SK-N-SH (cell line): Measurements from ENCODE around the gene GALNT16. TPM values are rescaled to one million over a fixed set of nuclear protein-coding genes. Genes with fewer than 3 reads are reported as not detected.

Experiments used
- CTCF ChIA-PET: fragments of 300-600, 350-600 bp; formaldehyde crosslinking; extraction: SDS; loops from one replicate; lab custom pipeline; 2021; lab: Yijun Ruan, JAX
- POLR2A ChIA-PET: fragments of 350-600 bp; sonication (Branson Sonifier 250); formaldehyde crosslinking; extraction: SDS; loops from one replicate; lab custom pipeline; 2020; ENCODE audit warnings: antibody characterized with exemption, inconsistent platforms; lab: Yijun Ruan, JAX
- DNase-seq: peaks from one replicate; pipeline ENCODE4 v3.0.0; 2012
- H2AFZ ChIP-seq: fragments of 200-600 bp; sonication (generic); 2 replicates; pipeline ENCODE4 v1.8.1; 2016; ENCODE audit warnings: antibody characterized with exemption, mild to moderate bottlenecking, low read depth
- H3F3A ChIP-seq: fragments of 200-600 bp; sonication (generic); replicated peaks from 2 replicates; pipeline ENCODE3; 2016; ENCODE audit warnings: antibody characterized with exemption, mild to moderate bottlenecking; ENCODE audit not compliant: insufficient read depth
- H3K27ac ChIP-seq, 2 experiments: fragments of 200-500 bp in 1 of 2; fragments of 200-600 bp in 1 of 2; sonication (Bioruptor generic) in 1 of 2; sonication (generic), shearing (Covaris generic) in 1 of 2; 2 replicates each; pipeline versions ENCODE4 v1.5.1 to v1.6.1; 2014 to 2016; ENCODE audit warnings: low read depth in 2 of 2, inconsistent platforms in 1 of 2, low read length in 1 of 2, mild to moderate bottlenecking in 1 of 2, mixed read lengths in 1 of 2
- H3K27me3 ChIP-seq: fragments of 200-600 bp; sonication (generic), shearing (Covaris generic); 2 replicates; pipeline ENCODE4 v1.6.1; 2016; ENCODE audit warnings: mixed run types; ENCODE audit not compliant: insufficient read depth
- H3K36me3 ChIP-seq, 2 experiments: fragments of 200-500 bp in 1 of 2; fragments of 200-600 bp in 1 of 2; sonication (Bioruptor generic) in 1 of 2; sonication (generic) in 1 of 2; replicated peaks in 1 of 2; 2 replicates each; pipeline versions ENCODE3 to v1.5.1; 2014 to 2016; ENCODE audit warnings: low read length in 1 of 2, mild to moderate bottlenecking in 1 of 2; ENCODE audit not compliant: insufficient read depth in 2 of 2, control insufficient read depth in 1 of 2
- H3K4me1 ChIP-seq, 2 experiments: fragments of 200-500 bp in 1 of 2; fragments of 200-600 bp in 1 of 2; sonication (Bioruptor generic) in 1 of 2; sonication (generic), shearing (Covaris generic) in 1 of 2; 2 replicates each; pipeline versions ENCODE4 v1.5.1 to v1.6.1; 2014 to 2016; ENCODE audit warnings: low read depth in 1 of 2, low read length in 1 of 2, mixed run types in 1 of 2; ENCODE audit not compliant: insufficient read depth in 2 of 2, control insufficient read depth in 1 of 2
- H3K4me2 ChIP-seq: fragments of 200-600 bp; sonication (generic), shearing (Covaris generic); 2 replicates; pipeline ENCODE4 v1.6.1; 2017; ENCODE audit warnings: mixed run types
- H3K4me3 ChIP-seq, 2 experiments: fragments of 200-500 bp in 1 of 2; fragments of 200-600 bp in 1 of 2; sonication (Bioruptor generic) in 1 of 2; sonication (generic), shearing (Covaris generic) in 1 of 2; 2 replicates each; pipeline versions ENCODE4 v1.5.1 to v1.8.1; 2014 to 2016; ENCODE audit warnings: low read depth in 2 of 2, inconsistent platforms in 1 of 2, low read length in 1 of 2, mild to moderate bottlenecking in 1 of 2, mixed read lengths in 1 of 2, moderate library complexity in 1 of 2
- H3K79me2 ChIP-seq: fragments of 200-600 bp; sonication (generic); 2 replicates; pipeline ENCODE4 v1.8.1; 2017; ENCODE audit warnings: mild to moderate bottlenecking; ENCODE audit not compliant: insufficient read depth
- H3K9ac ChIP-seq: fragments of 200-600 bp; sonication (generic); 2 replicates; pipeline ENCODE4 v1.6.1; 2017; ENCODE audit warnings: mixed run types
- H3K9me2 ChIP-seq: fragments of 200-600 bp; sonication (generic); 2 replicates; pipeline ENCODE4 v1.6.1; 2017; ENCODE audit warnings: mixed run types
- H3K9me3 ChIP-seq: fragments of 200-600 bp; sonication (generic); 2 replicates; pipeline ENCODE4 v1.6.1; 2017; ENCODE audit warnings: mixed run types, mild to moderate bottlenecking, moderate library complexity
- H4K20me1 ChIP-seq: fragments of 200-600 bp; sonication (generic); 2 replicates; pipeline ENCODE4 v1.6.1; 2017; ENCODE audit warnings: mild to moderate bottlenecking, mixed run types; ENCODE audit not compliant: insufficient read depth
- EP300 ChIP-seq, 2 experiments: IDR thresholded peaks; 2 replicates each; pipeline versions ENCODE4 v1.4.0 to v1.6.1; 2012; ENCODE audit warnings: borderline replicate concordance in 1 of 2, low read depth in 1 of 2, low read length in 1 of 2
- FOSL2 ChIP-seq: IDR thresholded peaks from 2 replicates; pipeline ENCODE4 v1.4.0; 2012; ENCODE audit warnings: low read depth, mild to moderate bottlenecking, moderate library complexity, borderline replicate concordance
- FOXM1 ChIP-seq: IDR thresholded peaks from 2 replicates; pipeline ENCODE4 v1.4.0; 2012; ENCODE audit warnings: low read depth, mild to moderate bottlenecking
- JUND ChIP-seq: IDR thresholded peaks from 2 replicates; pipeline ENCODE4 v1.4.0; 2012
- MEF2A ChIP-seq: IDR thresholded peaks from 2 replicates; pipeline ENCODE4 v1.4.0; 2012; ENCODE audit warnings: low read depth, borderline replicate concordance
- NFIC ChIP-seq: IDR thresholded peaks from 2 replicates; pipeline ENCODE4 v1.4.0; 2012; ENCODE audit warnings: borderline replicate concordance
- RCOR1 ChIP-seq: fragments of 150-350 bp; IDR thresholded peaks from 2 replicates; pipeline ENCODE4 v1.6.1; 2017; ENCODE audit warnings: antibody characterized with exemption, low read length
- RFX5 ChIP-seq: IDR thresholded peaks from 2 replicates; pipeline ENCODE4 v1.6.1; 2012; ENCODE audit warnings: mild to moderate bottlenecking, improper control_type of control experiment, low read length
- RXRA ChIP-seq: IDR thresholded peaks from 2 replicates; pipeline ENCODE4 v1.4.0; 2012; ENCODE audit warnings: low read depth, mild to moderate bottlenecking, borderline replicate concordance
- TCF12 ChIP-seq: IDR thresholded peaks from 2 replicates; pipeline ENCODE4 v1.4.0; 2012
- TEAD4 ChIP-seq: IDR thresholded peaks from 2 replicates; pipeline ENCODE4 v1.4.0; 2012; ENCODE audit warnings: mild to moderate bottlenecking, borderline replicate concordance; ENCODE audit not compliant: insufficient read depth
- USF1 ChIP-seq: IDR thresholded peaks from 2 replicates; pipeline ENCODE4 v1.4.0; 2012; ENCODE audit warnings: low read depth, borderline replicate concordance
- WGBS: methylation state at CpG from one replicate; pipeline ENCODE4 v1.1.6; 2017; ENCODE audit warnings: low lambda C conversion rate; 5-methylcytosine and 5-hydroxymethylcytosine counted together
- polyA plus RNA-seq, 3 experiments: library from polyadenylated mRNA; depleted of rRNA; stranded (reverse); fragments of >200 nt; gene quantifications; 2 replicates each; pipeline ENCODE4 v1.2.3, GENCODE V29; 2012
- TF ChIP-seq, protein P1 (sequence below): fragments of 150-350 bp; IDR thresholded peaks from 2 replicates; pipeline ENCODE4 v1.6.1; 2016; ENCODE audit warnings: mild to moderate bottlenecking, low read depth, low read length
- TF ChIP-seq, protein P2 (sequence below): IDR thresholded peaks from 2 replicates; pipeline ENCODE4; 2012
- TF ChIP-seq, protein P3 (sequence below): IDR thresholded peaks from 2 replicates; pipeline ENCODE4 v1.4.0; 2012; ENCODE audit warnings: low read depth
- TF ChIP-seq, protein P4 (sequence below): fragments of 200-600 bp; sonication (generic); IDR thresholded peaks from 2 replicates; pipeline ENCODE4 v1.6.1; 2017; ENCODE audit warnings: antibody characterized with exemption, mild to moderate bottlenecking, moderate library complexity

Gene GALNT16
- polyA plus RNA-seq, 1 of the 3 experiments (the other 2 are of a cell fraction), result 17.0 TPM

DNA sequence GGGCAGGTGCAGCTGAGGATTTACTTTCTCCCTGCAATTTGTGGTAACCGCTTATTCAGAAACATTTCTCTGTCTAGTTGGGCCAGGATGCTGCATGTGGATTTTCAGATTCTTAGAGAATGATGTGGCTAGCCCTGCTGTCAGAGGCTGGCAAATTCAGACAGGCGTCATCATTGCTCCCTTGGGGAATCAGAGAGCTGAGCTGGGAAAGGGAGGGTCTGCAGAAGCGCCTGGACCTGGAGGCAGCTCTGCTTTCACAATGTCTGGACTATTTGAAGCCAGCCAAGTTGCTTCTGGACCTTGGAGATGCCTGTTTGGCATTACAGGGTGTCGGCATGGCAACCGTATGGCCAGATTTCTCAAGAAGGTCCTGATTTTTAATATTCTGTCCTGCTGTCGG, 3.4 kb downstream of the GALNT16 start:
- no peak overlapping the region for H3K9ac ChIP-seq
- peaks cover 16% of the 10 kb centered on the region for H3F3A ChIP-seq
- H3K4me2 ChIP-seq, result peak overlapping the region; percentile 38; the same call in 1 of the 2 replicates
- H3K36me3 ChIP-seq, result no peaks in the 10 kb centered on the region
- no peak overlapping the region for H3K4me3 ChIP-seq
- TF ChIP-seq FOSL2, result peak; percentile 65
- TF ChIP-seq USF1, result no peak
- TF ChIP-seq RCOR1, result no peak
- TF ChIP-seq, protein P1, sequence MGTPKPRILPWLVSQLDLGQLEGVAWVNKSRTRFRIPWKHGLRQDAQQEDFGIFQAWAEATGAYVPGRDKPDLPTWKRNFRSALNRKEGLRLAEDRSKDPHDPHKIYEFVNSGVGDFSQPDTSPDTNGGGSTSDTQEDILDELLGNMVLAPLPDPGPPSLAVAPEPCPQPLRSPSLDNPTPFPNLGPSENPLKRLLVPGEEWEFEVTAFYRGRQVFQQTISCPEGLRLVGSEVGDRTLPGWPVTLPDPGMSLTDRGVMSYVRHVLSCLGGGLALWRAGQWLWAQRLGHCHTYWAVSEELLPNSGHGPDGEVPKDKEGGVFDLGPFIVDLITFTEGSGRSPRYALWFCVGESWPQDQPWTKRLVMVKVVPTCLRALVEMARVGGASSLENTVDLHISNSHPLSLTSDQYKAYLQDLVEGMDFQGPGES, result no peak
- no peak for TF ChIP-seq RXRA
- peak; percentile 77 for TF ChIP-seq TCF12
- TF ChIP-seq EP300 (IDR thresholded peaks at IDR 0.05; ENCODE audit: borderline replicate concordance in 1 of 2, low read depth in 1 of 2, low read length in 1 of 2), result peak in 1 of 2 experiments; percentile 31; a peak in 1 of 4 replicates
- no peak for TF ChIP-seq RFX5
- TF ChIP-seq MEF2A, result no peak
- TF ChIP-seq, protein P2, sequence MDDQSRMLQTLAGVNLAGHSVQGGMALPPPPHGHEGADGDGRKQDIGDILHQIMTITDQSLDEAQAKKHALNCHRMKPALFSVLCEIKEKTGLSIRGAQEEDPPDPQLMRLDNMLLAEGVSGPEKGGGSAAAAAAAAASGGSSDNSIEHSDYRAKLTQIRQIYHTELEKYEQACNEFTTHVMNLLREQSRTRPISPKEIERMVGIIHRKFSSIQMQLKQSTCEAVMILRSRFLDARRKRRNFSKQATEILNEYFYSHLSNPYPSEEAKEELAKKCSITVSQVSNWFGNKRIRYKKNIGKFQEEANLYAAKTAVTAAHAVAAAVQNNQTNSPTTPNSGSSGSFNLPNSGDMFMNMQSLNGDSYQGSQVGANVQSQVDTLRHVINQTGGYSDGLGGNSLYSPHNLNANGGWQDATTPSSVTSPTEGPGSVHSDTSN, result peak; percentile 82
- TF ChIP-seq TEAD4, result peak; percentile 48; the same call in 1 of the 2 replicates
- peak; percentile 53 for TF ChIP-seq NFIC
- TF ChIP-seq JUND, result peak; percentile 77; the same call in 1 of the 2 replicates
- TF ChIP-seq FOXM1, result no peak
- TF ChIP-seq, protein P3, sequence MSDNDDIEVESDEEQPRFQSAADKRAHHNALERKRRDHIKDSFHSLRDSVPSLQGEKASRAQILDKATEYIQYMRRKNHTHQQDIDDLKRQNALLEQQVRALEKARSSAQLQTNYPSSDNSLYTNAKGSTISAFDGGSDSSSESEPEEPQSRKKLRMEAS, result peak; percentile 66; the same call in 1 of the 2 replicates
- TF ChIP-seq, protein P4, sequence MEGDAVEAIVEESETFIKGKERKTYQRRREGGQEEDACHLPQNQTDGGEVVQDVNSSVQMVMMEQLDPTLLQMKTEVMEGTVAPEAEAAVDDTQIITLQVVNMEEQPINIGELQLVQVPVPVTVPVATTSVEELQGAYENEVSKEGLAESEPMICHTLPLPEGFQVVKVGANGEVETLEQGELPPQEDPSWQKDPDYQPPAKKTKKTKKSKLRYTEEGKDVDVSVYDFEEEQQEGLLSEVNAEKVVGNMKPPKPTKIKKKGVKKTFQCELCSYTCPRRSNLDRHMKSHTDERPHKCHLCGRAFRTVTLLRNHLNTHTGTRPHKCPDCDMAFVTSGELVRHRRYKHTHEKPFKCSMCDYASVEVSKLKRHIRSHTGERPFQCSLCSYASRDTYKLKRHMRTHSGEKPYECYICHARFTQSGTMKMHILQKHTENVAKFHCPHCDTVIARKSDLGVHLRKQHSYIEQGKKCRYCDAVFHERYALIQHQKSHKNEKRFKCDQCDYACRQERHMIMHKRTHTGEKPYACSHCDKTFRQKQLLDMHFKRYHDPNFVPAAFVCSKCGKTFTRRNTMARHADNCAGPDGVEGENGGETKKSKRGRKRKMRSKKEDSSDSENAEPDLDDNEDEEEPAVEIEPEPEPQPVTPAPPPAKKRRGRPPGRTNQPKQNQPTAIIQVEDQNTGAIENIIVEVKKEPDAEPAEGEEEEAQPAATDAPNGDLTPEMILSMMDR, result no peak
- peak overlapping the region in 1 of 2 experiments; percentile 40; a peak in 3 of 4 replicates for H3K27ac ChIP-seq
- ChIA-PET CTCF (interaction anchor here (1.0 to 5.2 kb wide), 5 partner anchors 12 to 156 kb away, joined by 3 to 44 read pairs (median 3); no protein-coding TSS in a partner anchor), POLR2A (no interaction called here)
- WGBS, result 41% methylated on average over 6 of the region's 6 CpGs
- H4K20me1 ChIP-seq, result 0 out of 2 replicates have a peak, but pooled peaks cover 4% of the 10 kb centered on the region
- no peaks in the 10 kb centered on the region for H3K27me3 ChIP-seq
- H2AFZ ChIP-seq, result no peak overlapping the region
- DNase-seq, result peak; percentile 53
- H3K79me2 ChIP-seq, result no peaks in the 10 kb centered on the region
- H3K4me1 ChIP-seq, result peaks cover 13 to 29% of the 10 kb centered on the region in 2 experiments; a peak in 2 of 4 replicates
- H3K9me3 ChIP-seq, result no peaks in the 10 kb centered on the region
- H3K9me2 ChIP-seq, result no peaks in the 10 kb centered on the region
